IPS-18a (cell line): ENCODE results near the gene ENPP3.
"Not testable (repeated sequence)": the region's sequence is repeated elsewhere in the genome, so short reads cannot be mapped to it uniquely, and the experiment has no call there.

ENCODE experiments used
- H3K27ac ChIP-seq: one replicate; pipeline ENCODE4 v1.5.1; 2013; ENCODE audit warnings: low read length
- H3K27me3 ChIP-seq: one replicate; pipeline ENCODE4 v1.6.1; 2013; ENCODE audit warnings: mild to moderate bottlenecking, low read length; ENCODE audit not compliant: control insufficient read depth, insufficient read depth
- H3K36me3 ChIP-seq: one replicate; pipeline ENCODE4 v1.6.1; 2013; ENCODE audit warnings: low read depth, low read length; ENCODE audit not compliant: control insufficient read depth
- H3K4me1 ChIP-seq: one replicate; pipeline ENCODE4 v1.6.1; 2013; ENCODE audit warnings: low read depth, low read length; ENCODE audit not compliant: control insufficient read depth
- H3K4me3 ChIP-seq: one replicate; pipeline ENCODE4 v1.5.1; 2013; ENCODE audit warnings: low read length
- H3K9ac ChIP-seq: one replicate; pipeline ENCODE4 v1.6.1; 2013; ENCODE audit warnings: mild to moderate bottlenecking, low read length, moderate library complexity
- H3K9me3 ChIP-seq: one replicate; pipeline ENCODE4 v1.6.1; 2013; ENCODE audit warnings: low read depth, low read length; ENCODE audit not compliant: control insufficient read depth

ENPP3 gene

GRCh38 chr6:131692031-131692430, 54.9 kb downstream of the ENPP3 start:
- Histone ChIP-seq H3K4me1 (peaks cover 8% of the 10 kb centered on the region), H3K9ac (no peak overlapping the region), H3K4me3 (no peak overlapping the region), H3K36me3 (no peaks in the 10 kb centered on the region), H3K27me3 (no peaks in the 10 kb centered on the region), H3K9me3 (no peaks in the 10 kb centered on the region), H3K27ac (no peak overlapping the region)

GRCh38 chr6:131692589-131692988, 55.5 kb downstream of the ENPP3 start:
- no peak overlapping the region for H3K27ac ChIP-seq
- no peaks in the 10 kb centered on the region for H3K36me3 ChIP-seq
- H3K9ac ChIP-seq: no peak overlapping the region
- no peak overlapping the region for H3K4me3 ChIP-seq
- H3K9me3 ChIP-seq: no peaks in the 10 kb centered on the region
- H3K27me3 ChIP-seq: no peaks in the 10 kb centered on the region
- H3K4me1 ChIP-seq: peaks cover 8% of the 10 kb centered on the region

GRCh38 chr6:131693384-131693783, 56.3 kb downstream of the ENPP3 start:
- no peaks in the 10 kb centered on the region for H3K36me3 ChIP-seq
- no peaks in the 10 kb centered on the region for H3K9me3 ChIP-seq
- H3K4me3 ChIP-seq: no peak overlapping the region
- H3K9ac ChIP-seq: no peak overlapping the region
- peaks cover 5% of the 10 kb centered on the region for H3K4me1 ChIP-seq
- H3K27ac ChIP-seq: no peak overlapping the region
- H3K27me3 ChIP-seq: no peaks in the 10 kb centered on the region

- no peaks in the 10 kb centered on the region for H3K27me3 ChIP-seq
- H3K4me1 ChIP-seq: peaks cover 3% of the 10 kb centered on the region
- no peak overlapping the region for H3K27ac ChIP-seq
- no peaks in the 10 kb centered on the region for H3K36me3 ChIP-seq
- no peaks in the 10 kb centered on the region for H3K9me3 ChIP-seq
- no peak overlapping the region for H3K9ac ChIP-seq
- H3K4me3 ChIP-seq: no peak overlapping the region
Measured at GRCh38 chr6:131694832-131695426, 57.8 kb downstream of the ENPP3 start.

DNA sequence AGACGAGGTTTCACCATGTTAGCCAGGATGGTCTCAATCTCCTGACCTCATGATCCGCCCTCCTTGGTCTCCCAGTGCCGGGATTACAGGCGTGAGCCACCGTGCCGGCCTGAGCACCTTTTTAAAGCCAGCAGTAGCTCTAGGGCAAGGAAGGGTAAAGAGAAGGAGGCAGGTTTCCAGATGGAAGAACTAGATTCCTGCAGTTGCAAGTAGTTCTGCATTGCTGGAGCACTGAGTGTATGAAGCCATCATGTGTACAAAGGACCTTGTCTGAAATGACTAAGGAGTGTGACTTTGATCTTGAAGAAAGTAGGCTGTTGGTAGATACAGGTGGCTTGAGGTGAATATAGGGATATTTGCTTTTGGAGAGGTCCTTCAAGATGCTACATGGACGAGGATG, 59.9 kb downstream of the ENPP3 start:
- Histone ChIP-seq H3K27me3 (no peaks in the 10 kb centered on the region), H3K9ac (no peak overlapping the region), H3K4me3 (no peak overlapping the region), H3K27ac (no peak overlapping the region), H3K9me3 (no peaks in the 10 kb centered on the region), H3K36me3 (no peaks in the 10 kb centered on the region), H3K4me1 (peaks cover 3% of the 10 kb centered on the region)

DNA sequence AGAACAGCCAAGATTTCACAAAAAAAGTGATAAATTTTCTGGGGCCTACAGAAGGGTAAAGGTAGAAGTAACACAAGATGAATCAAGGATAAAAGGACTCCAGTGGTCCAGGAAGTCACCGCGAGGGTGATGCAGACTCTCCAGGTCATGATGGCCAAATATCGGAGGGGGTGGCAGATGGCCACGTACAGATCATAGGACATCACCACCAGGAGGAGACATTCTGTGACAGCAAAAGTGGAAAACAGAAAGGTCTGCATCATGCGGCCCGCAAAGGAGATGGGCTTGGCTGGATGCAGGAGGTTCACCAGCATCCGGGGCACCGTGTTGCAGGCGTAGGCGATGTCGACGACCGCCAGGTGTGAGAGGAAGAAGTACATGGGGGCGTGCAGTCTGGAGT, 63.7 kb downstream of the ENPP3 start:
- H3K27me3 ChIP-seq, H3K4me1 ChIP-seq, H3K36me3 ChIP-seq, H3K4me3 ChIP-seq, H3K9ac ChIP-seq, H3K9me3 ChIP-seq, H3K27ac ChIP-seq: not testable (repeated sequence)

DNA sequence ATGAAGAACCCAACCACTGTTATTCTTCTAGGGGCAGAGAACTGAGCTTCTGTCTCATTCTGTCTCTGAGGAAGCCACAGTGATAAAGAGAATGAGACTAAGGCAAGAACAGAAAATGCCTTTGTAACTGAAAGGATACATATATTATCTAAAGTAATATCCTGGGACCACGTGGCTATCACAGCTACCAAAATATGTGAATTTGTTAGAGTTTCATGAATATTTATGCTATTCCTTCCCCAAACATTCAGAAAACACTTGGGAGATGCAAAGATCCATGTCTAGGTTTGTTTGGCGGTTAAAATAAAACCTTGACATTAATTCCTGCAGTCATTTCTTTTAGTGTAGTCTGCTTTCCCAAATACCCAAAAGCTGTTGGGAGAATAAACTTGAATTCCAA, 66.8 kb downstream of the ENPP3 start:
- not testable (repeated sequence) for H3K9ac ChIP-seq, H3K27me3 ChIP-seq, H3K9me3 ChIP-seq, H3K4me3 ChIP-seq, H3K27ac ChIP-seq, H3K36me3 ChIP-seq, H3K4me1 ChIP-seq

DNA sequence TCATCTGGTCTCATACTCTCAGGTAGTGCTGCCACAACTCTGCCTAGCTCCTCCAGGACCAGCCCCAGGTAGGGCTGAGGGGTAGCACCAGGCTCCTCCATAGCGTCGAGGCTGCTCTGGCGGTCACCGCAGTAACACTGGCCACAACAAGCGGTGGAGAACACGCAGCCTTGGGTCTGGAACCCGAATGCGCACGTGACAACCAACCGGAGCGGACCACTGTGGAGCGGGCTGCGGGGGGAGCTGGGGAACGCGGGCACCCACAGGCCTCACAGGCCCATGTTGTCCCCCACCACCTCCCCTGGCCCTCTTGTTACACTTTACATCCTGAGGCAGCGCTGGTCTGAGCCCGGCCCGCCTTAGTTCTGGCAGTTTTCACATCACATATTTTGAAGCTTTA, 73.8 kb downstream of the ENPP3 start, which contains the start of gene CTAGE9:
CTAGE9 (minus strand) TSS at position 101 of the 400 bp plus-strand sequence; CDS start at position 101, 0 bp downstream.
- not testable (repeated sequence) for H3K9me3 ChIP-seq, H3K27me3 ChIP-seq, H3K4me3 ChIP-seq, H3K9ac ChIP-seq, H3K36me3 ChIP-seq, H3K4me1 ChIP-seq, H3K27ac ChIP-seq

DNA sequence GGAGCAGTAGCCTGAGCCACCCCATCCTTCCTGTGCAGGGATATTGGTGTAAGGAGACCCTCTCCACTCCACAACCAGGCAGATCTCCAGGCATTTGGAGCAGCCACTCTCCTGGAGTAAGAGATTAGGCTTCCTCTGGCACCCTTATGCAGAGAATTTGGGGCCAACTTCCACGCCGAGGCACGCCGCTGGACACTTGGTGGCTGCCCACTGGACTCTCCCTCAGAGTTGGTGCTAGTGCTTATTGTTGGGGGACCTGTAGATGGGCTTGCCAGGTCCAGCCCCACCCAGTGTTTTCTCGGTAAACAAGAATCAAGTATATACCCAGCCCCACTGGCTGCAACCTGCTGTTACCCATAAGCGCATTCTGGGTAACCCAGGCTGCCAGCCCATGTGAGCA, 78.5 kb downstream of the ENPP3 start:
- H3K36me3 ChIP-seq, H3K4me3 ChIP-seq, H3K9ac ChIP-seq, H3K9me3 ChIP-seq, H3K4me1 ChIP-seq, H3K27ac ChIP-seq, H3K27me3 ChIP-seq: not testable (repeated sequence)

DNA sequence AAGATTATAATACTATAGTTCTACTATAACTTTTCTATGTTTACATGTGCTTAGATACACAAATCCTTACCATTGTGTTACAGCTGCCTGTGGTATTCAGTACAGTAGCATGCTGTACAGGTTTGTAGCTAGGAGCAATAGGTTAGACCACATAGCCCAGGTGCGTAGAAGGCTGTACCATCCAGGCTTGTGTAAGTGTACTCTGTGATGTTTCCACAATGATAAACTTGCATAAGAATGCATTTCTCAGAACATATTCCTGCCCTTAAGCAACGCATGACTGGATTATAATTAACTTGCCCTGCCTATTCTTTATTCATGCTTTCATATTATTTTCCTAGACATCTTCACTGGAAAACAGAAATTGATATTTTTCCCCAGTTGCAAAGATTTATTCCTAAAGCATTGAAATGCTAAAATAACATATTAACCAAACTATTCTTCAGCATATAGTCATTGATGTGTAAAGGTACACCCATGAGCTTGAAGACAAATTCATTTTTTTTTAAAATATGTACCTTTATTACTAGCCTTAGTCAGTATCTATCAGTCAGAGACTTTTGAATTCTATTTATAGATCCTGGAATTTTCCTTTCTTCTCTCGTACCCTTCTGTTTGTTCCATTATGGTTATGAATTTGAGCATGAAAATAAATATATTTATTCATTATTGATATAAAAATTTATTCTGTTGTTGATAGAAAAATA, 80.9 kb downstream of the ENPP3 start:
- no peak overlapping the region for H3K9ac ChIP-seq
- H3K4me1 ChIP-seq: no peaks in the 10 kb centered on the region
- no peak overlapping the region for H3K4me3 ChIP-seq
- H3K27ac ChIP-seq: no peak overlapping the region
- H3K36me3 ChIP-seq: no peaks in the 10 kb centered on the region
- H3K27me3 ChIP-seq: no peaks in the 10 kb centered on the region
- H3K9me3 ChIP-seq: no peaks in the 10 kb centered on the region

- no peak overlapping the region for H3K4me3 ChIP-seq
- H3K36me3 ChIP-seq: no peaks in the 10 kb centered on the region
- peaks cover 5% of the 10 kb centered on the region for H3K4me1 ChIP-seq
- no peak overlapping the region for H3K27ac ChIP-seq
- H3K9ac ChIP-seq: no peak overlapping the region
- no peaks in the 10 kb centered on the region for H3K9me3 ChIP-seq
- no peaks in the 10 kb centered on the region for H3K27me3 ChIP-seq
Measured at GRCh38 chr6:131721161-131721560, 84.1 kb downstream of the ENPP3 start.

- no peak overlapping the region for H3K9ac ChIP-seq
- H3K4me3 ChIP-seq: no peak overlapping the region
- H3K4me1 ChIP-seq: peaks cover 5% of the 10 kb centered on the region
- no peak overlapping the region for H3K27ac ChIP-seq
- H3K27me3 ChIP-seq: no peaks in the 10 kb centered on the region
- peaks cover 9% of the 10 kb centered on the region for H3K9me3 ChIP-seq
- H3K36me3 ChIP-seq: no peaks in the 10 kb centered on the region
Measured at GRCh38 chr6:131724114-131724513, 87.0 kb downstream of the ENPP3 start.
